ENCODE data around the gene RPL29.

Gene RPL29

DNA sequence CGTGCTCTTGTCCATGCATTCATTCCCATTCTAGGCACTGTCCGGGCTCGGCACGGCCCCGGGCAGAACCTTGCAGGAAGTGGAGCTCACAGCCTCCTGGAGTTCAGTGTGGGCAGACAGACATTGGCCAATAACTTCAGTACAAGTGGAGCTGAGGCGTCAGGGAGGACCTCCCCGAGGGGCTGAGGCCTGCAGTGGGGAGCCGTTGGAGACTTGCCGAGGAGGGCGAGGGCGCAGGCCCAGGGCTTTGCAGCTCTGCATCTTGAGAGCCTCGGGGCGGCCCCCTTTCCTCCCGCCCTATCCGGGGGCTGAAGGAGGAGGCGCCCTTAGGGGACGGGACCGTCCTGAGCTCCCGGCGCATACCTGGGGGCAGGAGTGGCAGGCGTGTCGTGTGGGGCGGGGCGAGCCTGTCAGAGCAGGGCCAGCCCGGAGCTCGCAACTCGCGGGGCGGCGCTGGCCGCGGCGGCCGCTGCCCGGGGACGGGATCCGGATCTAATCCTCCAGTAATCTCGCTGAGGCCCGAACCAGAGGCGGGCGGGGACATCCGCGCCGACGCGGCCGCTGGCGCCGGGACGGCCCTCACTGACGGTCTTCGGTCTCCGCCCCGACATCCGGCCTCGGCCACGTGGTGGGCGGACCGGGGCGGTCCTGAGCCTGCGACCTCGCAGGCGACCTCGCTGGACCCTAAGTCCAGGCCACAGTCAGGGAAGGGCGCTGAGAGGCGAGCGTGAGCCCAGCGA, 12.7 kb downstream of the RPL29 start, which contains the start of gene ACY1:
Gene ACY1, plus strand, starts transcription at position 698 of the 740 bp plus-strand sequence. CDS start 530 bp downstream, outside the sequence.
- Histone ChIP-seq H3K9me3 (ENCODE audit: control insufficient read depth, low read length) (no peaks in the 10 kb centered on the region), H3K79me1 (replicated peaks; ENCODE audit: low read length, poor library complexity, severe bottlenecking) (peaks cover 12% of the 10 kb centered on the region), H3K4me3 (ENCODE audit: insufficient read depth in 1 of 2, low read depth in 1 of 2, low read length in 2 of 2) (peak within 1 kb of the TSS; percentile 59 to 95), H2BK5ac (ENCODE audit: low read depth, low read length, poor library complexity, severe bottlenecking) (no peak within 1 kb of the TSS), H2BK120ac (ENCODE audit: low read depth, low read length) (peak within 1 kb of the TSS; percentile 92), H2BK15ac (ENCODE audit: low read depth, poor library complexity, severe bottlenecking) (peak within 1 kb of the TSS; percentile 91), H2AFZ (ENCODE audit: low read depth, low read length) (peak within 1 kb of the TSS; percentile 54), H2BK12ac (ENCODE audit: low read length in 2 of 2) (peak within 1 kb of the TSS; percentile 86 to 98), H3K9ac (ENCODE audit: low read length) (peak within 1 kb of the TSS; percentile 92), H4K91ac (ENCODE audit: low read length) (peak within 1 kb of the TSS; percentile 92), H3K14ac (ENCODE audit: low read length in 2 of 2) (peak within 1 kb of the TSS; percentile 19 to 97), H3K27ac (ENCODE audit: low read length, poor library complexity, severe bottlenecking) (peak within 1 kb of the TSS; percentile 93), H3K36me3 (ENCODE audit: control insufficient read depth in 1 of 2, insufficient read depth in 2 of 2, low read depth in 1 of 2, low read length in 2 of 2) (peaks cover 0 to 22% of the 10 kb centered on the region in 2 experiments), H4K8ac (ENCODE audit: low read length) (peak within 1 kb of the TSS; percentile 94), H3K23ac (ENCODE audit: low read length in 2 of 2) (peak within 1 kb of the TSS in 1 of 2 experiments; percentile 20), H3K27me3 (ENCODE audit: control insufficient read depth in 1 of 2, insufficient read depth in 1 of 2, low read length in 2 of 2) (no peaks in the 10 kb centered on the region), H3K4me1 (ENCODE audit: control insufficient read depth, insufficient read depth, low read depth, low read length) (peaks cover 17% of the 10 kb centered on the region), H3K18ac (ENCODE audit: low read depth in 1 of 2, low read length in 2 of 2) (peak within 1 kb of the TSS; percentile 94 to 96), H3K4ac (ENCODE audit: low read depth in 1 of 2, low read length in 2 of 2) (peak within 1 kb of the TSS; percentile 18 to 77), H2AK5ac (ENCODE audit: low read length, severe bottlenecking) (peak within 1 kb of the TSS; percentile 79), H3K4me2 (ENCODE audit: low read length, poor library complexity, severe bottlenecking) (peak within 1 kb of the TSS; percentile 64)
- WGBS, result under 1% methylated on average over 52 of the region's 68 CpGs
- DNase-seq, result peak; percentile 95

DNA sequence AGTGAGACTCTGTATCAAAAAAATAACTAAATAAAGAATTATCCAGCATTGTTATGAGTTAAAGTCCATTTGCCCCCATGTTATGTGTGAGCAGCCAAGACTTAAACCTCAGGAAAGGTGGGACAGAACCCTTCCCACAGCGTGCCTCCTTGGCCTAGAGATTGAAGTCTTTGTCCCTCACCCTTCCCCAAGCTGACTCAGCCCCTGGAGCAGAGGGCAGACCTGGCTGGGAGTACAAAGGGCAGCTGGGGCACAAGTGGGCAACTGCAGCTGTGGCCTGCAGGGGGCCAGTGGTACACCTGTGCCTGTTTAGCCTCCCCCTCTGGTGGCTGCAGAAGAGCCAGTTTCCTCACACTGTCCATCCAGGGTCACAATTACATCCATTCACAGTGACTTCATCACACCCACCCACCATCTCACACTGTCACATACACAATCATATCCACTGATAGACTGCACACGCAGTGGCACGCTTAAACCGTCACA, 13.3 kb downstream of the RPL29 start:
- Histone ChIP-seq H2BK15ac (ENCODE audit: low read depth, poor library complexity, severe bottlenecking) (no peak overlapping the region), H4K8ac (ENCODE audit: low read length) (peak overlapping the region; percentile 94), H3K27ac (ENCODE audit: low read length, poor library complexity, severe bottlenecking) (peak overlapping the region; percentile 75), H3K23ac (ENCODE audit: low read length in 2 of 2) (peak overlapping the region in 1 of 2 experiments; percentile 20), H3K14ac (ENCODE audit: low read length in 2 of 2) (peak overlapping the region in 1 of 2 experiments; percentile 97), H2BK12ac (ENCODE audit: low read length in 2 of 2) (peak overlapping the region; percentile 82 to 86), H3K79me1 (replicated peaks; ENCODE audit: low read length, poor library complexity, severe bottlenecking) (peaks cover 12% of the 10 kb centered on the region), H3K36me3 (ENCODE audit: control insufficient read depth in 1 of 2, insufficient read depth in 2 of 2, low read depth in 1 of 2, low read length in 2 of 2) (peaks cover 0 to 22% of the 10 kb centered on the region in 2 experiments), H3K4me2 (ENCODE audit: low read length, poor library complexity, severe bottlenecking) (peak overlapping the region; percentile 64), H2AK5ac (ENCODE audit: low read length, severe bottlenecking) (no peak overlapping the region), H3K9me3 (ENCODE audit: control insufficient read depth, low read length) (no peaks in the 10 kb centered on the region), H3K18ac (ENCODE audit: low read depth in 1 of 2, low read length in 2 of 2) (peak overlapping the region; percentile 94 to 96), H2BK5ac (ENCODE audit: low read depth, low read length, poor library complexity, severe bottlenecking) (no peak overlapping the region), H3K27me3 (ENCODE audit: control insufficient read depth in 1 of 2, insufficient read depth in 1 of 2, low read length in 2 of 2) (no peaks in the 10 kb centered on the region), H3K4ac (ENCODE audit: low read depth in 1 of 2, low read length in 2 of 2) (peak overlapping the region; percentile 16 to 77), H4K91ac (ENCODE audit: low read length) (peak overlapping the region; percentile 83), H2AFZ (ENCODE audit: low read depth, low read length) (peak overlapping the region; percentile 54), H3K4me1 (ENCODE audit: control insufficient read depth, insufficient read depth, low read depth, low read length) (peaks cover 17% of the 10 kb centered on the region), H2BK120ac (ENCODE audit: low read depth, low read length) (no peak overlapping the region), H3K4me3 (ENCODE audit: insufficient read depth in 1 of 2, low read depth in 1 of 2, low read length in 2 of 2) (peak overlapping the region; percentile 59 to 95), H3K9ac (ENCODE audit: low read length) (peak overlapping the region; percentile 92)
- DNase-seq, result no peak
- 6% methylated on average over 4 of the region's 4 CpGs for WGBS

DNA sequence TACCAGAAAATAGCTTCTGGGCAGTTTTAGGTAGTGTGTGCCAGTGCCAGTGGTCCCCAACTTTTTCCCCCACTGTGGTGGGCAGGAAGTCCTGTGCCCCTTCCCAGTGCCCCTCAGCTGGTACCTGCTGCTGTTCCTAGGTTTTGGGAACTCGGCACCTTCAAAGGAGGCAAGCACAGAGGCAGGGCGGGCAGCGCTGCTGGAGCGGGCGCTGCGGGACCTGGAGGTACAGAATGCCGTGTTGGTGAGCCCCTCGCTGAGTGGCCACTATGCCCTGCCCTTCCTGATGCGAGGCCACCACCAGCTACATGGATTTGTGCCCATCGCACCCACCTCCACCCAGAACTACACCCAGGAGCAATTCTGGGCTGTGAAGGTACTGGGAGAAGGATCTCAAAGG, 15.4 kb downstream of the RPL29 start:
- Histone ChIP-seq H4K8ac (ENCODE audit: low read length) (no peak overlapping the region), H3K79me1 (replicated peaks; ENCODE audit: low read length, poor library complexity, severe bottlenecking) (peaks cover 12% of the 10 kb centered on the region), H2AFZ (ENCODE audit: low read depth, low read length) (no peak overlapping the region), H3K9me3 (ENCODE audit: control insufficient read depth, low read length) (no peaks in the 10 kb centered on the region), H2BK5ac (ENCODE audit: low read depth, low read length, poor library complexity, severe bottlenecking) (no peak overlapping the region), H3K36me3 (ENCODE audit: control insufficient read depth in 1 of 2, insufficient read depth in 2 of 2, low read depth in 1 of 2, low read length in 2 of 2) (peaks cover 0 to 12% of the 10 kb centered on the region in 2 experiments), H3K4me3 (ENCODE audit: insufficient read depth in 1 of 2, low read depth in 1 of 2, low read length in 2 of 2) (no peak overlapping the region), H3K23ac (ENCODE audit: low read length in 2 of 2) (no peak overlapping the region), H2BK15ac (ENCODE audit: low read depth, poor library complexity, severe bottlenecking) (no peak overlapping the region), H3K27ac (ENCODE audit: low read length, poor library complexity, severe bottlenecking) (no peak overlapping the region), H3K4ac (ENCODE audit: low read depth in 1 of 2, low read length in 2 of 2) (no peak overlapping the region), H3K4me2 (ENCODE audit: low read length, poor library complexity, severe bottlenecking) (no peak overlapping the region), H2BK120ac (ENCODE audit: low read depth, low read length) (no peak overlapping the region), H3K18ac (ENCODE audit: low read depth in 1 of 2, low read length in 2 of 2) (no peak overlapping the region), H3K9ac (ENCODE audit: low read length) (no peak overlapping the region), H4K91ac (ENCODE audit: low read length) (peak overlapping the region; percentile 8), H3K27me3 (ENCODE audit: control insufficient read depth in 1 of 2, insufficient read depth in 1 of 2, low read length in 2 of 2) (no peaks in the 10 kb centered on the region), H3K14ac (ENCODE audit: low read length in 2 of 2) (no peak overlapping the region), H3K4me1 (ENCODE audit: control insufficient read depth, insufficient read depth, low read depth, low read length) (peaks cover 25% of the 10 kb centered on the region), H2AK5ac (ENCODE audit: low read length, severe bottlenecking) (no peak overlapping the region), H2BK12ac (ENCODE audit: low read length in 2 of 2) (no peak overlapping the region)
- no peak for DNase-seq
- 97% methylated on average over 8 of the region's 10 CpGs for WGBS

- no peak for DNase-seq
- H3K4me1 ChIP-seq (ENCODE audit: control insufficient read depth, insufficient read depth, low read depth, low read length), result peaks cover 28% of the 10 kb centered on the region
- H4K91ac ChIP-seq (ENCODE audit: low read length), result no peak overlapping the region
- H3K27ac ChIP-seq (ENCODE audit: low read length, poor library complexity, severe bottlenecking), result no peak overlapping the region
- no peak overlapping the region for H2BK12ac ChIP-seq (ENCODE audit: low read length in 2 of 2)
- H3K27me3 ChIP-seq (ENCODE audit: control insufficient read depth in 1 of 2, insufficient read depth in 1 of 2, low read length in 2 of 2), result no peaks in the 10 kb centered on the region
- WGBS, result 78% methylated on average over 3 of the region's 4 CpGs
- no peak overlapping the region for H2AK5ac ChIP-seq (ENCODE audit: low read length, severe bottlenecking)
- H3K14ac ChIP-seq (ENCODE audit: low read length in 2 of 2), result no peak overlapping the region
- H3K9me3 ChIP-seq (ENCODE audit: control insufficient read depth, low read length), result no peaks in the 10 kb centered on the region
- no peak overlapping the region for H2AFZ ChIP-seq (ENCODE audit: low read depth, low read length)
- H3K4me2 ChIP-seq (ENCODE audit: low read length, poor library complexity, severe bottlenecking), result no peak overlapping the region
- no peak overlapping the region for H2BK15ac ChIP-seq (ENCODE audit: low read depth, poor library complexity, severe bottlenecking)
- H3K18ac ChIP-seq (ENCODE audit: low read depth in 1 of 2, low read length in 2 of 2), result no peak overlapping the region
- H3K36me3 ChIP-seq (ENCODE audit: control insufficient read depth in 1 of 2, insufficient read depth in 2 of 2, low read depth in 1 of 2, low read length in 2 of 2), result peaks cover 0 to 12% of the 10 kb centered on the region in 2 experiments
- H3K23ac ChIP-seq (ENCODE audit: low read length in 2 of 2), result no peak overlapping the region
- peaks cover 19% of the 10 kb centered on the region for H3K79me1 ChIP-seq (replicated peaks; ENCODE audit: low read length, poor library complexity, severe bottlenecking)
- H3K4me3 ChIP-seq (ENCODE audit: insufficient read depth in 1 of 2, low read depth in 1 of 2, low read length in 2 of 2), result no peak overlapping the region
- H3K4ac ChIP-seq (ENCODE audit: low read depth in 1 of 2, low read length in 2 of 2), result no peak overlapping the region
- H4K8ac ChIP-seq (ENCODE audit: low read length), result no peak overlapping the region
- no peak overlapping the region for H3K9ac ChIP-seq (ENCODE audit: low read length)
- no peak overlapping the region for H2BK5ac ChIP-seq (ENCODE audit: low read depth, low read length, poor library complexity, severe bottlenecking)
- H2BK120ac ChIP-seq (ENCODE audit: low read depth, low read length), result no peak overlapping the region
Measured at GRCh38 chr3:51978143-51978502, 17.6 kb downstream of the RPL29 start.
